ENCODE data around the gene CNIH3. TPM values are rescaled to one million over a fixed set of nuclear protein-coding genes. Genes with fewer than 3 reads are reported as not detected.

Gene CNIH3
- total RNA-seq, 4 donors from 2014 or later, result 6.2 to 6.3 TPM; not detected in 2

GRCh38 chr1:224616756-224617409 lies 766 bp downstream of the CNIH3 start:
- Histone ChIP-seq H3K9me3 (no peaks in the 10 kb centered on the region), H3K27ac (no peak overlapping the region), H3K4me1 (peaks cover 0 to 17% of the 10 kb centered on the region in 2 donors), H3K27me3 (peaks cover 0 to 5% of the 10 kb centered on the region in 2 donors), H3K4me3 (peak overlapping the region; percentile 7 to 27), H3K36me3 (no peaks in the 10 kb centered on the region)
- intact Hi-C loops (cut with DNase I; ENCODE audit: low total_unique reads), result no loop called here
- TF ChIP-seq, protein P1, sequence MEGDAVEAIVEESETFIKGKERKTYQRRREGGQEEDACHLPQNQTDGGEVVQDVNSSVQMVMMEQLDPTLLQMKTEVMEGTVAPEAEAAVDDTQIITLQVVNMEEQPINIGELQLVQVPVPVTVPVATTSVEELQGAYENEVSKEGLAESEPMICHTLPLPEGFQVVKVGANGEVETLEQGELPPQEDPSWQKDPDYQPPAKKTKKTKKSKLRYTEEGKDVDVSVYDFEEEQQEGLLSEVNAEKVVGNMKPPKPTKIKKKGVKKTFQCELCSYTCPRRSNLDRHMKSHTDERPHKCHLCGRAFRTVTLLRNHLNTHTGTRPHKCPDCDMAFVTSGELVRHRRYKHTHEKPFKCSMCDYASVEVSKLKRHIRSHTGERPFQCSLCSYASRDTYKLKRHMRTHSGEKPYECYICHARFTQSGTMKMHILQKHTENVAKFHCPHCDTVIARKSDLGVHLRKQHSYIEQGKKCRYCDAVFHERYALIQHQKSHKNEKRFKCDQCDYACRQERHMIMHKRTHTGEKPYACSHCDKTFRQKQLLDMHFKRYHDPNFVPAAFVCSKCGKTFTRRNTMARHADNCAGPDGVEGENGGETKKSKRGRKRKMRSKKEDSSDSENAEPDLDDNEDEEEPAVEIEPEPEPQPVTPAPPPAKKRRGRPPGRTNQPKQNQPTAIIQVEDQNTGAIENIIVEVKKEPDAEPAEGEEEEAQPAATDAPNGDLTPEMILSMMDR (IDR thresholded peaks at IDR 0.05), result no peak
- TF ChIP-seq POLR2A (IDR thresholded peaks at IDR 0.05), result no peak
- DNase-seq, result no peak

DNA sequence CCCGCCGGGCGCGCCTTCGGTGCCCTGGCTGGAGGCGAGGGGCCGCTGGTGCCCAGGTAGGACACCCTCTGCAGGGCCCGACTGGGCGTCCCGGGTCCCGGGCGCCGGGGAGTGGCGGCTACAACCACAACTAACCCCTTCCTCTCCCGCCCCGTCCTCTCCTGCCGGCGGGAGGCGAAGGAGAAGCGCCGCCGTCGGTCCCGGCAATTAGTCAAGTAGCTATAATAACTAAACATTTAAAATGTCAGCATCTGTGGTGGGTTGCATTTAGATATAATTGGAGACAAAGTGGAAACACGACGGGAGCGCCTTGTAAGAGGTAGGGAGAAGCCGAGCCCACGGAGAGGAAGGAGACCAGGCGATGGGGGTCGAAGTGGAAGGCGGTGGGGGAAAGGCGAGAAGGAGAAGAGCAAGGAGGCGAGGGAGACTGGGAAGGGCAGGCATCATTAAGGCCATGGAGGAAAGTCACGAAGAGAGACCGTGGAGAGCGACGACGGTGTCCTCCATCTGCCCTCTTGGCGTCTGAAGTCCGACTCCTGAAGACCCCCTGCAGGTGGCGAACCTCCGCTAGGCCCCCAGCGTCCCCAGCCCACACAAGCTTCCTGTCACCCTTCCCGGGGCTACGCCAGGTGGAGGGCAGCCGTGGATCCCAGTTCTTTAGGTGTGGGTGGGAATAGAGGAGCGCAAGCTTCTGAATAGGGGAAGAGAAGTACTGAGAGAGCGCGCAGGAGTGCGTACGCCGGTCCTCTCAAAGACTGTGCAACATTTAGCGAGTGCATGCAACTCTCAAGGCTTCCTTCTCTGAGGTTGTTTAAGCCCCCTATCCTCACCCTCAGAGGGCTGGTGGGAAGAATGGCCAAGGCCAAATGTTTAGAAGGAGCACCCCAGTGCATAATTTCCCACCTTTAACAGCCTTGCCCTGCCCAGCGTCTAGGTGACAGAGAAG lies 1.6 kb downstream of the CNIH3 start:
- peaks cover 0 to 5% of the 10 kb centered on the region in 2 donors for H3K27me3 ChIP-seq

GRCh38 chr1:224619209-224619608 lies 3.1 kb downstream of the CNIH3 start:
- no peak for DNase-seq
- Histone ChIP-seq H3K36me3 (no peaks in the 10 kb centered on the region), H3K9me3 (no peaks in the 10 kb centered on the region), H3K27me3 (peaks cover 0 to 5% of the 10 kb centered on the region in 2 donors), H3K27ac (no peak overlapping the region), H3K4me1 (peaks cover 0 to 17% of the 10 kb centered on the region in 2 donors), H3K4me3 (no peak overlapping the region)
- no peak for TF ChIP-seq POLR2A (IDR thresholded peaks at IDR 0.05)
- TF ChIP-seq, protein P1 (IDR thresholded peaks at IDR 0.05), result no peak
- intact Hi-C loops (cut with DNase I; ENCODE audit: low total_unique reads), result no loop called here

More for the DNA sequence above, 1.6 kb downstream of the CNIH3 start:
- H3K36me3 ChIP-seq, result no peaks in the 10 kb centered on the region
- intact Hi-C loops (cut with DNase I; ENCODE audit: low total_unique reads), result no loop called here
- no peak for DNase-seq
- no peak overlapping the region for H3K4me3 ChIP-seq
- no peak overlapping the region for H3K27ac ChIP-seq
- TF ChIP-seq POLR2A (IDR thresholded peaks at IDR 0.05), result no peak
- TF ChIP-seq, protein P1 (IDR thresholded peaks at IDR 0.05), result no peak
- H3K4me1 ChIP-seq, result peaks cover 0 to 17% of the 10 kb centered on the region in 2 donors
- no peaks in the 10 kb centered on the region for H3K9me3 ChIP-seq

DNA sequence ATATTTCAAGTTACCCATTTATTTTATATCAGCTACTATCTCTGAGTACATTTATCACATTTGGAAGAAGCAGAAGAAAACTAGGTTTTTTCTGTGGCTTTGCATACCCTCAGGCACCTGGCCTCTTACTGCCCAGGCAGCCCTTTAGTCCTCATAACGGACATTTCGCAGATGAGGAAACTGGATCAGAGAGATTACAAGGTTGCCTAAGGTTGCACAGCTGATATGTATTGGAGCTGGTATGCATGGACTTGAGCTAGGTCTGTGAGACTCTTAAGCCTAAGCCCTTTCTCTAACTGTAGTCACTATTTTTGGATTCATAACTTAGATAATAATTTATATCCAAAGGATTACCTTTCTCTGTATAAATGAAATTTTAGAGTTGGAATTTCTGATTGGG lies 4.0 kb downstream of the CNIH3 start:
- no peak overlapping the region for H3K4me3 ChIP-seq
- no peaks in the 10 kb centered on the region for H3K9me3 ChIP-seq
- DNase-seq, result no peak
- H3K27ac ChIP-seq, result no peak overlapping the region
- TF ChIP-seq POLR2A (IDR thresholded peaks at IDR 0.05), result no peak
- TF ChIP-seq, protein P1 (IDR thresholded peaks at IDR 0.05), result no peak
- H3K27me3 ChIP-seq, result peaks cover 0 to 5% of the 10 kb centered on the region in 2 donors
- intact Hi-C loops (cut with DNase I; ENCODE audit: low total_unique reads), result no loop called here
- peaks cover 0 to 17% of the 10 kb centered on the region in 2 donors for H3K4me1 ChIP-seq
- H3K36me3 ChIP-seq, result no peaks in the 10 kb centered on the region

All from uterus (tissue), 4 donors.